ENCODE results near the gene MGAT4A. TPM values are rescaled to one million over a fixed set of nuclear protein-coding genes. Genes with fewer than 3 reads are reported as not detected.
"Not testable (repeated sequence)": the region's sequence is repeated elsewhere in the genome, so short reads cannot be mapped to it uniquely, and the experiment has no call there.

MGAT4A gene
- total RNA-seq, 4 donors from 2014 or later, result 12.6 to 50.0 (median 16.1) TPM

GRCh38 chr2:98606431-98606830 lies 124.5 kb downstream of the MGAT4A start:
- no peak overlapping the region for H3K27ac ChIP-seq

GRCh38 chr2:98605076-98605475 lies 125.9 kb downstream of the MGAT4A start:
- no peak for DNase-seq (ENCODE audit: low spot score in 2 of 2)
- Histone ChIP-seq H3K36me3 (peaks cover 0 to 37% (median 0%) of the 10 kb centered on the region in 3 donors), H3K4me1 (peaks cover 0 to 41% (median 25%) of the 10 kb centered on the region in 4 donors), H3K27ac (no peak overlapping the region), H3K27me3 (no peaks in the 10 kb centered on the region), H3K4me3 (no peak overlapping the region), H3K9me3 (no peaks in the 10 kb centered on the region)
- WGBS, 2 donors, result 79 to 83% methylated on average over 3 of the region's 3 CpGs
- TF ChIP-seq POLR2A (IDR thresholded peaks at IDR 0.05) (no peak), EP300 (IDR thresholded peaks at IDR 0.05) (no peak), CTCF (IDR thresholded peaks at IDR 0.05) (no peak)

More at GRCh38 chr2:98606431-98606830, 124.5 kb downstream of the MGAT4A start:
- TF ChIP-seq POLR2A (IDR thresholded peaks at IDR 0.05), result no peak
- TF ChIP-seq EP300 (IDR thresholded peaks at IDR 0.05), result no peak
- no peak for TF ChIP-seq CTCF (IDR thresholded peaks at IDR 0.05)
- Histone ChIP-seq H3K4me3 (peak overlapping the region in 1 of 4 donors; percentile 63), H3K36me3 (peaks cover 0 to 32% (median 0%) of the 10 kb centered on the region in 3 donors), H3K27me3 (no peaks in the 10 kb centered on the region), H3K9me3 (no peaks in the 10 kb centered on the region), H3K4me1 (peaks cover 0 to 55% (median 37%) of the 10 kb centered on the region in 4 donors)
- DNase-seq (ENCODE audit: low spot score in 2 of 2), result no peak
- WGBS, 2 donors, result 78 to 88% methylated on average over 7 of the region's 7 CpGs

- no peak overlapping the region for H3K27ac ChIP-seq
- no peaks in the 10 kb centered on the region for H3K9me3 ChIP-seq
- H3K27me3 ChIP-seq, result no peaks in the 10 kb centered on the region
- peaks cover 0 to 42% (median 0%) of the 10 kb centered on the region in 3 donors for H3K36me3 ChIP-seq
- TF ChIP-seq POLR2A (IDR thresholded peaks at IDR 0.05) (no peak), EP300 (IDR thresholded peaks at IDR 0.05) (no peak), CTCF (IDR thresholded peaks at IDR 0.05) (no peak)
- no peak overlapping the region for H3K4me3 ChIP-seq
- peaks cover 0 to 37% (median 20%) of the 10 kb centered on the region in 4 donors for H3K4me1 ChIP-seq
- 79 to 83% methylated on average over 2 of the region's 2 CpGs for WGBS, 2 donors
- DNase-seq (ENCODE audit: low spot score in 2 of 2), result no peak
These were observed 126.4 kb downstream of the MGAT4A start for GRCh38 chr2:98604547-98604946.

DNA sequence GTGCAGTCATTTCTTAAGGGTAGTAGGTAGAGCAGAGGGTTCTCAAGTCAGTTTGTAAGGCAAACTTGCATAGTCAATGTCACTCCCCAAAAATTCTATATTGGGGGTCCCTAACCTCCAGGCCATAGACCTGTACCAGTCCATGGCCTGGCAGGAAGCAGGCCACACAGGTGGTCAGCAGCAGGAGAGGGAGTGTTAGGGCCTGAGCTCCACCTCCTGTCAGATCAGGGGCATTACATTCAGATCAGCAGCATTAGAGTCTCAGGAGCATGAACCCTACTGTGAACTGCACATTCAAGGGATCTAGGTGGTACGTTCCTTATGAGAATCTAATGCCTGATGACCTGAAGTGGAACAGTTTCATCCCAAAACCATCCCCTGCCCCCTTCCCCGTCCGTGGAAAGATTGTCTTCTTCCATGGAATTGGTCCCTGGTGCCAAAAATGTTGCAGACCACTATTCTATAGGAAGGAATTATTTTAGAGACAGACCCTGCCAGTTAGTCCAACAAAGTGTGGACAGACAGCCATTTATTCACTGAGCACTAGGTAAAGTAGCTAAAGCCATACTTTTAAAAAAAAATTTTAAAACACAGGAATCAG lies 129.3 kb downstream of the MGAT4A start:
- no peaks in the 10 kb centered on the region for H3K27me3 ChIP-seq
- no peak overlapping the region for H3K27ac ChIP-seq
- TF ChIP-seq EP300 (IDR thresholded peaks at IDR 0.05) (no peak), POLR2A (IDR thresholded peaks at IDR 0.05) (no peak), CTCF (IDR thresholded peaks at IDR 0.05) (peak in 3 of 5 experiments; percentile 23 to 32 (median 24))
- peaks cover 0 to 28% (median 6%) of the 10 kb centered on the region in 4 donors for H3K4me1 ChIP-seq
- H3K36me3 ChIP-seq, result peaks cover 0 to 66% (median 0%) of the 10 kb centered on the region in 3 donors
- H3K4me3 ChIP-seq, result no peak overlapping the region
- H3K9me3 ChIP-seq, result no peaks in the 10 kb centered on the region
- DNase-seq (ENCODE audit: low spot score in 2 of 2), result no peak
- WGBS, 2 donors, result 60 to 79% methylated on average over 3 of the region's 3 CpGs

- TF ChIP-seq CTCF (IDR thresholded peaks at IDR 0.05) (no peak), EP300 (IDR thresholded peaks at IDR 0.05) (no peak)
- no peak for DNase-seq (ENCODE audit: low spot score in 2 of 2)
- H3K4me1 ChIP-seq, result peaks cover 0 to 6% (median 0%) of the 10 kb centered on the region in 4 donors
- no peak overlapping the region for H3K4me3 ChIP-seq
- H3K9me3 ChIP-seq, result peaks cover 0 to 3% (median 0%) of the 10 kb centered on the region in 4 donors
- H3K27ac ChIP-seq, result no peak overlapping the region
- H3K36me3 ChIP-seq, result peaks cover 0 to 72% (median 0%) of the 10 kb centered on the region in 3 donors
- H3K27me3 ChIP-seq, result no peaks in the 10 kb centered on the region
- WGBS, 2 donors, result 79 to 89% methylated on average over 1 of the region's 1 CpG
These were observed 132.0 kb downstream of the MGAT4A start for GRCh38 chr2:98598781-98599428.

DNA sequence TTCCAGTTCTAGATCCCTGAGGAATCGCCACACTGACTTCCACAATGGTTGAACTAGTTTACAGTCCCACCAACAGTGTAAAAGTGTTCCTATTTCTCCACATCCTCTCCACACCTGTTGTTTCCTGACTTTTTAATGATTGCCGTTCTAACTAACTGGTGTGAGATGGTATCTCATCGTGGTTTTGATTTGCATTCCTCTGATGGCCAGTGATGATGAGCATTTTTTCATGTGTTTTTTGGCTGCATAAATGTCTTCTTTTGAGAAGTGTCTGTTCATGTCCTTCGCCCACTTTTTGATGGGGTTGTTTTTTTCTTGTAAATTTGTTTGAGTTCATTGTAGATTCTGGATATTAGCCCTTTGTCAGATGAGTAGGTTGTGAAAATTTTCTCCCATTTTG lies 136.3 kb downstream of the MGAT4A start:
- not testable (repeated sequence) for H3K9me3 ChIP-seq; H3K4me1 ChIP-seq; H3K27me3 ChIP-seq; H3K4me3 ChIP-seq; H3K27ac ChIP-seq; DNase-seq (ENCODE audit: low spot score in 2 of 2)
- WGBS, 2 donors, result 98 to 99% methylated on average over 4 of the region's 4 CpGs
- H3K36me3 ChIP-seq, result peaks cover 0 to 67% (median 0%) of the 10 kb centered on the region in 3 donors
